Epithelial cell of prostate (primary cell): ENCODE results near the gene FGB.

ENCODE experiments used
- DNase-seq: peaks from one replicate; pipeline ENCODE4 v3.0.0-alpha.2; 2011; ENCODE audit warnings: low read depth, low spot score
- H3K27ac ChIP-seq: fragments of 450-650 bp; 2 replicates; pipeline ENCODE4 v1.5.1; 2017; ENCODE audit warnings: mild to moderate bottlenecking

The FGB gene

GRCh38 chr4:154562697-154563254, at the start of gene FGB:
TSS of gene FGB (plus strand) at chr4:154563011. CDS start at chr4:154563019, 8 bp downstream.
- no peak within 1 kb of the TSS for H3K27ac ChIP-seq
- no peak for DNase-seq

- no peak overlapping the region for H3K27ac ChIP-seq
- DNase-seq, result no peak
Measured at GRCh38 chr4:154516318-154517029, 46.3 kb upstream of the FGB start.

- no peak overlapping the region for H3K27ac ChIP-seq
- no peak for DNase-seq
Measured at GRCh38 chr4:154517591-154517990, 45.2 kb upstream of the FGB start.

GRCh38 chr4:154519214-154519613, 43.6 kb upstream of the FGB start:
- H3K27ac ChIP-seq, result no peak overlapping the region
- DNase-seq, result no peak

GRCh38 chr4:154521607-154522006, 41.2 kb upstream of the FGB start:
- H3K27ac ChIP-seq, result no peak overlapping the region
- no peak for DNase-seq

- DNase-seq, result no peak
- H3K27ac ChIP-seq, result no peak overlapping the region
Measured at GRCh38 chr4:154526151-154526550, 36.7 kb upstream of the FGB start.

- no peak for DNase-seq
Measured at GRCh38 chr4:154527308-154527707, 35.5 kb upstream of the FGB start.

GRCh38 chr4:154528869-154529268, 33.9 kb upstream of the FGB start:
- H3K27ac ChIP-seq, result peak overlapping the region; percentile 66
- DNase-seq, result peak; percentile 65

More at GRCh38 chr4:154527308-154527707, 35.5 kb upstream of the FGB start:
- no peak overlapping the region for H3K27ac ChIP-seq

GRCh38 chr4:154529728-154530519, 32.9 kb upstream of the FGB start:
- H3K27ac ChIP-seq, result peak overlapping the region; percentile 66
- DNase-seq, result peak; percentile 94

- H3K27ac ChIP-seq, result no peak overlapping the region
- DNase-seq, result no peak
Measured at GRCh38 chr4:154534296-154534695, 28.5 kb upstream of the FGB start.

GRCh38 chr4:154542271-154542879, 20.4 kb upstream of the FGB start:
- DNase-seq, result no peak

GRCh38 chr4:154545689-154546088, 17.1 kb upstream of the FGB start:
- DNase-seq, result no peak
- H3K27ac ChIP-seq, result no peak overlapping the region

More at GRCh38 chr4:154542271-154542879, 20.4 kb upstream of the FGB start:
- no peak overlapping the region for H3K27ac ChIP-seq

GRCh38 chr4:154549894-154550790, 12.7 kb upstream of the FGB start, which contains the start of gene PLRG1:
TSS of gene PLRG1 (minus strand) at chr4:154550400. CDS start at chr4:154550308, 92 bp downstream.
- DNase-seq, result no peak
- peak within 1 kb of the TSS; percentile 57 for H3K27ac ChIP-seq

GRCh38 chr4:154551872-154552686, 10.7 kb upstream of the FGB start:
- H3K27ac ChIP-seq, result no peak overlapping the region
- no peak for DNase-seq

- DNase-seq, result no peak
- no peak overlapping the region for H3K27ac ChIP-seq
Measured at GRCh38 chr4:154559141-154559493, 3.7 kb upstream of the FGB start.

- no peak for DNase-seq
- H3K27ac ChIP-seq, result no peak overlapping the region
Measured at GRCh38 chr4:154559494-154560418, 3.1 kb upstream of the FGB start.

GRCh38 chr4:154560419-154560801, 2.4 kb upstream of the FGB start:
- H3K27ac ChIP-seq, result no peak overlapping the region
- DNase-seq, result no peak

GRCh38 chr4:154560824-154561231, 2.0 kb upstream of the FGB start:
- H3K27ac ChIP-seq, result no peak overlapping the region
- DNase-seq, result no peak
